Measurements from ENCODE around the gene PCSK1.

DNA sequence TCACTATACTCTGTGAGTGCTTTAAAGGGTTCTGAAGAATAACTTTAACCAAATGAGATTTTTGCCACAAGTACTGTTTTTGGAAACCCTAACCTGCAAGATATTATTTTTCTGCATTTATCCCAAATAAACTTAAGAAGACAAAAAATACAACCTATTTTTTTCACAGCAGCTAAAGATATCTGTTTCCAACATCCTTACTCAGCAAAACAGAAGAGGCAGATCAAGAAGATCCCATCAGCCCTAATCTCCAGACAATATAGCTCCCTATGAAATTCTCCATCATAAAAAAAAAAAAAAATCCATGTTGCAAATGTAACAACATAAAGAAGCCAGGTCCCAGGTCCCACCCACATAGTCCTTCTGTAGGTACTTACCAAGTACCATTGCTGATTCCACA lies 7.6 kb downstream of the PCSK1 start:
- TF ChIP-seq, protein P1, sequence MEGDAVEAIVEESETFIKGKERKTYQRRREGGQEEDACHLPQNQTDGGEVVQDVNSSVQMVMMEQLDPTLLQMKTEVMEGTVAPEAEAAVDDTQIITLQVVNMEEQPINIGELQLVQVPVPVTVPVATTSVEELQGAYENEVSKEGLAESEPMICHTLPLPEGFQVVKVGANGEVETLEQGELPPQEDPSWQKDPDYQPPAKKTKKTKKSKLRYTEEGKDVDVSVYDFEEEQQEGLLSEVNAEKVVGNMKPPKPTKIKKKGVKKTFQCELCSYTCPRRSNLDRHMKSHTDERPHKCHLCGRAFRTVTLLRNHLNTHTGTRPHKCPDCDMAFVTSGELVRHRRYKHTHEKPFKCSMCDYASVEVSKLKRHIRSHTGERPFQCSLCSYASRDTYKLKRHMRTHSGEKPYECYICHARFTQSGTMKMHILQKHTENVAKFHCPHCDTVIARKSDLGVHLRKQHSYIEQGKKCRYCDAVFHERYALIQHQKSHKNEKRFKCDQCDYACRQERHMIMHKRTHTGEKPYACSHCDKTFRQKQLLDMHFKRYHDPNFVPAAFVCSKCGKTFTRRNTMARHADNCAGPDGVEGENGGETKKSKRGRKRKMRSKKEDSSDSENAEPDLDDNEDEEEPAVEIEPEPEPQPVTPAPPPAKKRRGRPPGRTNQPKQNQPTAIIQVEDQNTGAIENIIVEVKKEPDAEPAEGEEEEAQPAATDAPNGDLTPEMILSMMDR (IDR thresholded peaks at IDR 0.05) = no peak
- TF ChIP-seq, protein P2, sequence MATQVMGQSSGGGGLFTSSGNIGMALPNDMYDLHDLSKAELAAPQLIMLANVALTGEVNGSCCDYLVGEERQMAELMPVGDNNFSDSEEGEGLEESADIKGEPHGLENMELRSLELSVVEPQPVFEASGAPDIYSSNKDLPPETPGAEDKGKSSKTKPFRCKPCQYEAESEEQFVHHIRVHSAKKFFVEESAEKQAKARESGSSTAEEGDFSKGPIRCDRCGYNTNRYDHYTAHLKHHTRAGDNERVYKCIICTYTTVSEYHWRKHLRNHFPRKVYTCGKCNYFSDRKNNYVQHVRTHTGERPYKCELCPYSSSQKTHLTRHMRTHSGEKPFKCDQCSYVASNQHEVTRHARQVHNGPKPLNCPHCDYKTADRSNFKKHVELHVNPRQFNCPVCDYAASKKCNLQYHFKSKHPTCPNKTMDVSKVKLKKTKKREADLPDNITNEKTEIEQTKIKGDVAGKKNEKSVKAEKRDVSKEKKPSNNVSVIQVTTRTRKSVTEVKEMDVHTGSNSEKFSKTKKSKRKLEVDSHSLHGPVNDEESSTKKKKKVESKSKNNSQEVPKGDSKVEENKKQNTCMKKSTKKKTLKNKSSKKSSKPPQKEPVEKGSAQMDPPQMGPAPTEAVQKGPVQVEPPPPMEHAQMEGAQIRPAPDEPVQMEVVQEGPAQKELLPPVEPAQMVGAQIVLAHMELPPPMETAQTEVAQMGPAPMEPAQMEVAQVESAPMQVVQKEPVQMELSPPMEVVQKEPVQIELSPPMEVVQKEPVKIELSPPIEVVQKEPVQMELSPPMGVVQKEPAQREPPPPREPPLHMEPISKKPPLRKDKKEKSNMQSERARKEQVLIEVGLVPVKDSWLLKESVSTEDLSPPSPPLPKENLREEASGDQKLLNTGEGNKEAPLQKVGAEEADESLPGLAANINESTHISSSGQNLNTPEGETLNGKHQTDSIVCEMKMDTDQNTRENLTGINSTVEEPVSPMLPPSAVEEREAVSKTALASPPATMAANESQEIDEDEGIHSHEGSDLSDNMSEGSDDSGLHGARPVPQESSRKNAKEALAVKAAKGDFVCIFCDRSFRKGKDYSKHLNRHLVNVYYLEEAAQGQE (IDR thresholded peaks at IDR 0.05; ENCODE audit: insufficient read depth in 1 of 2, low read depth in 2 of 2, low read length in 1 of 2) = no peak
- TF ChIP-seq POLR2AphosphoS5 (IDR thresholded peaks at IDR 0.05; ENCODE audit: low read depth, low read length) (no peak), SIN3A (IDR thresholded peaks at IDR 0.05; ENCODE audit: borderline replicate concordance, insufficient read depth, low read depth, low read length) (no peak), TCF7L2 (IDR thresholded peaks at IDR 0.05; ENCODE audit: low read depth, low read length) (no peak)

All from Panc1 (cell line).